Activated CD8-positive, alpha-beta T cell treated with anti-CD3 and anti-CD28 coated beads for 36 hours (primary cell): ENCODE results near the gene ASB2. TPM values are rescaled to one million over a fixed set of nuclear protein-coding genes. Genes with fewer than 3 reads are reported as not detected.
A peak's percentile ranks its signal among the peaks of the same experiment; 100 is the strongest.

ENCODE experiments used
- ATAC-seq: fragments of 200-7000 bp; cut with Tn5 transposase; one replicate; pipeline ENCODE4 v1.10.0; 2021; ENCODE audit warnings: mild to moderate bottlenecking, moderate library complexity
- CTCF ChIA-PET: fragments of 350-600 bp; sonication (Branson Sonifier 250); formaldehyde crosslinking; loops from one replicate; lab custom pipeline; 2021; ENCODE audit warnings: antibody characterized with exemption; lab: Charles Lee
- POLR2A ChIA-PET: fragments of 350-600 bp; sonication (Branson Sonifier 250); formaldehyde crosslinking; loops from one replicate; lab custom pipeline; 2021; ENCODE audit warnings: antibody characterized with exemption; lab: Charles Lee
- DNase-seq: peaks from one replicate; pipeline ENCODE4 v3.0.0-alpha.2; 2020
- H3K27ac Mint-ChIP-seq: one replicate; pipeline ENCODE4 v1.8.0; 2021; ENCODE audit warnings: mild to moderate bottlenecking, mixed read lengths
- H3K27me3 Mint-ChIP-seq: one replicate; pipeline ENCODE4 v1.8.0; 2021; ENCODE audit warnings: mixed read lengths
- H3K36me3 Mint-ChIP-seq: one replicate; pipeline ENCODE4 v1.8.0; 2021; ENCODE audit warnings: low read depth, mixed read lengths
- H3K4me1 Mint-ChIP-seq: one replicate; pipeline ENCODE4 v1.8.0; 2021; ENCODE audit warnings: low read depth, mixed read lengths
- H3K4me3 Mint-ChIP-seq: one replicate; pipeline ENCODE4 v1.8.0; 2021; ENCODE audit warnings: mild to moderate bottlenecking, moderate library complexity, mixed read lengths
- H3K9me3 Mint-ChIP-seq: one replicate; pipeline ENCODE4 v1.8.0; 2021; ENCODE audit warnings: mixed read lengths
- CTCF ChIP-seq: fragments of 200-600 bp; IDR thresholded peaks from one replicate; pipeline ENCODE4 v1.8.0; 2022; ENCODE audit warnings: antibody characterized with exemption, mild to moderate bottlenecking
- intact Hi-C: fragments of 100-400 bp; cut with micrococcal nuclease; formaldehyde crosslinking; loops from one replicate; pipeline ENCODE4 v1.10.0; 2022
- total RNA-seq, 2 experiments: library from RNA; stranded (reverse); gene quantifications; one replicate each; pipeline ENCODE4 v1.2.3, GENCODE V29; 2021

Gene ASB2
- total RNA-seq, 2 experiments from 2014 or later = 11.7 to 12.7 TPM

GRCh38 chr14:93952829-93953228 lies 23.5 kb downstream of the ASB2 start:
- POLR2A ChIA-PET = interaction anchor here (1.0 to 1.7 kb wide), 4 partner anchors 10 to 22 kb away, joined by 3 to 4 read pairs (median 3); no protein-coding TSS in a partner anchor
- peaks cover 4% of the 10 kb centered on the region for H3K36me3 Mint-ChIP-seq
- ATAC-seq = no peak
- CTCF ChIA-PET = interaction anchor here (0.7 to 4.0 kb wide), 7 partner anchors 13 to 84 kb away, joined by 3 to 43 read pairs (median 7); partner anchors contain the start of gene CCDC197
- H3K4me3 Mint-ChIP-seq = peak overlapping the region; percentile 83
- DNase-seq = no peak
- no peaks in the 10 kb centered on the region for H3K9me3 Mint-ChIP-seq
- TF ChIP-seq CTCF = no peak
- no peaks in the 10 kb centered on the region for H3K27me3 Mint-ChIP-seq
- intact Hi-C loops = loop anchor here (10.0 kb wide), 1 partner anchor 182 kb away; no protein-coding TSS in a partner anchor
- no peak overlapping the region for H3K27ac Mint-ChIP-seq
- peaks cover 65% of the 10 kb centered on the region for H3K4me1 Mint-ChIP-seq

- Mint-ChIP-seq H3K9me3 (no peaks in the 10 kb centered on the region), H3K36me3 (peaks cover 4% of the 10 kb centered on the region), H3K4me3 (no peak overlapping the region), H3K27me3 (no peaks in the 10 kb centered on the region), H3K27ac (no peak overlapping the region), H3K4me1 (peaks cover 56% of the 10 kb centered on the region)
- DNase-seq (no peak), ATAC-seq (no peak)
- no peak for TF ChIP-seq CTCF
- intact Hi-C loops = loop anchor here (10.0 kb wide), 1 partner anchor 183 kb away; no protein-coding TSS in a partner anchor
- ChIA-PET POLR2A (interaction anchor here (0.7 to 2.4 kb wide), 7 partner anchors 9 to 21 kb away, joined by 3 to 7 read pairs (median 4); no protein-coding TSS in a partner anchor), CTCF (interaction anchor here (1.1 to 4.0 kb wide), 9 partner anchors 12 to 185 kb away, joined by 3 to 43 read pairs (median 7); partner anchors contain the start of gene CCDC197)
Measured at GRCh38 chr14:93951635-93952540, 24.5 kb downstream of the ASB2 start.

- intact Hi-C loops = loop anchor here (10.0 kb wide), 1 partner anchor 184 kb away; no protein-coding TSS in a partner anchor
- TF ChIP-seq CTCF = no peak
- Mint-ChIP-seq H3K27ac (no peak overlapping the region), H3K4me1 (peaks cover 50% of the 10 kb centered on the region), H3K9me3 (no peaks in the 10 kb centered on the region), H3K27me3 (no peaks in the 10 kb centered on the region), H3K4me3 (no peak overlapping the region), H3K36me3 (peaks cover 4% of the 10 kb centered on the region)
- ChIA-PET POLR2A (interaction anchor here (1.0 to 2.4 kb wide), 5 partner anchors 9 to 50 kb away, joined by 3 to 7 read pairs (median 6); no protein-coding TSS in a partner anchor), CTCF (interaction anchor here (1.1 to 4.0 kb wide), 10 partner anchors 11 to 186 kb away, joined by 3 to 43 read pairs (median 7); partner anchors contain the start of gene CCDC197)
- ATAC-seq = no peak
- DNase-seq = no peak
Measured at GRCh38 chr14:93950948-93951634, 25.3 kb downstream of the ASB2 start.

- ChIA-PET CTCF (interaction anchor here (0.9 to 3.1 kb wide), 4 partner anchors 10 to 187 kb away, joined by 3 to 37 read pairs (median 3); no protein-coding TSS in a partner anchor), POLR2A (interaction anchor here (1.5 to 2.4 kb wide), 3 partner anchors 9 to 11 kb away, joined by 6 read pairs; no protein-coding TSS in a partner anchor)
- no peaks in the 10 kb centered on the region for H3K9me3 Mint-ChIP-seq
- peaks cover 35% of the 10 kb centered on the region for H3K4me1 Mint-ChIP-seq
- intact Hi-C loops = loop anchor here (10.0 kb wide), 1 partner anchor 185 kb away; no protein-coding TSS in a partner anchor
- TF ChIP-seq CTCF = no peak
- DNase-seq (no peak), ATAC-seq (no peak)
- H3K27ac Mint-ChIP-seq = no peak overlapping the region
- no peak overlapping the region for H3K4me3 Mint-ChIP-seq
- H3K36me3 Mint-ChIP-seq = peaks cover 4% of the 10 kb centered on the region
- H3K27me3 Mint-ChIP-seq = no peaks in the 10 kb centered on the region
Measured at GRCh38 chr14:93949511-93950075, 26.8 kb downstream of the ASB2 start.
